Hypothalamus (tissue), 51 donors: ENCODE measurements around the gene SH3BP5.

Source experiments
- DNase-seq, 51 donors: peaks; one replicate each; lab custom pipeline; 2025; lab: John Stamatoyannopoulos, UW

The SH3BP5 gene

DNA sequence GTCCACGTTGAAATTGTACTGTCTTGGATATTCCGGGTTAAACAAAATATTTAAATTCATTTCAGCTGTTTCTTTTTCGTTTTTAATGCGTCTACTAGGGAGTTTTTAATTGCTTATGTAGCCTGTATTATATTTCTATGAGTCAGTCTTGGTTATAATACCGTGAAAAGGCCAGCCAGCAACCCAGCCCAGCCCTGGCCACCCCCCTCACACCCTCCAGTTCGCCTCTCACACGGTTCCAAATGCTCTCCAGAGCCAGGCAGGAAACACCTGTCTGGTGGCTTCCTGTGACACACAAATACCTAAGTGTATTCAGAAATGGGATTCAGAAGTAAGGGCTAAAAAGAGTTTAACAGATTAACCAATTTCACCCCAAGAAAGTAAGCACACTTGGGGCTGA is 4.4 kb downstream of the SH3BP5 start:
- no peak for DNase-seq

DNA sequence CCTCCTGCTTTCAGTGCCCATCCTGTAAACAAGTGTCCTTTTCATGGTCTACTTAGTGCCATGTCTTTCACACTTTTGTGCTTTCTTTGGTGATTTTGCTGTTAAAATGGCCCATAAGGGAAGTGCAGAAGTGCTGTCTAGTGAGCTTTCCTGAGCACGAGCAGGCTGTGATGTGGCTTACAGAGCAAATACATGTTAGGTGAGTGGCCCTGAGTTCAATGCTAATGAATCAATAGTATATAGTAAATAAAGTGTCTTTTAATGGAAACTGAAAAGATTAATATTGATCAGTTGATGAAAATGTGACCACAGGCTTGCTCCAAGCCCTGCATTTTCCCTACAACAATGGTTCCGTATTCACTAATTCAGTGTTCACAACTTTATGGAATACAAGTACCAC is 5.7 kb downstream of the SH3BP5 start:
- no peak for DNase-seq

DNA sequence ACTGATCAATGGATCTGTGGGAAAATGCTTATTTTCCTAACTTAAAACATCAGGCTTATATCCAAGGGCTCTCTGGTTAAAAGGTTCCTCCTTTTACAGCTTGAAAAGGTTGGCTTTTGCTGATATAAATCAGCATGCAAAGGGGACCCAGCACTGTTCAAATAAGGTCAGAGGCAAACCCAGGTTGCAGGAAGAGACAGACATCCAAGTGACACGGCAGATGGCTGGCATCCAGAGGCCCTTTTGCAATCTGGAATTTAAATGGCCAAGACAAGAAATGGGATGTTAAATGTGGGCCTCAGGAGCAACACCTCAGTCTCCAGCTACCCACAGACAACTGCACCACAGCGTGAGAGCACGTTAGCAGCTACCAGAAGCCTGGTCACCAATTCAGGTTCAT is 6.3 kb downstream of the SH3BP5 start:
- no peak for DNase-seq

DNA sequence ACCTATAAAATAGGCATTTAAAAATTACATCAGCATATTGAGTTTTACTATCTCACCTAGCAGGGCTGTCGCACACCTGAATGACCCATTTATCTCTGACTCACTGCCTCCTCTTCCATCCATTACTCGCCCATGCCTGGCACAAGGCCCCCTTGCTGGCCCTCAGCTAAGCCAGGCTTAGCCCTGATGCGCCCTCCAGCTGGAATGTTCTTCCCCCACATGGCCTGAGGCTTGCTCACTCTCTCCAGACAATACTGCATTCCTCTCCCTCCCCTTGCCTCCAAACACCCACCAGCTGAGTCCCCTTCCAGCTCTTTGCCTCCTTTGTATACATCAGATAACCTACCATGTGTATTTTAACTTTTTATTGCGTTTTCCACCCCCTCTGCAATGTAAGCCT is 7.2 kb downstream of the SH3BP5 start:
- peak in 2 of 51 donors; percentile 22 to 26 for DNase-seq

DNA sequence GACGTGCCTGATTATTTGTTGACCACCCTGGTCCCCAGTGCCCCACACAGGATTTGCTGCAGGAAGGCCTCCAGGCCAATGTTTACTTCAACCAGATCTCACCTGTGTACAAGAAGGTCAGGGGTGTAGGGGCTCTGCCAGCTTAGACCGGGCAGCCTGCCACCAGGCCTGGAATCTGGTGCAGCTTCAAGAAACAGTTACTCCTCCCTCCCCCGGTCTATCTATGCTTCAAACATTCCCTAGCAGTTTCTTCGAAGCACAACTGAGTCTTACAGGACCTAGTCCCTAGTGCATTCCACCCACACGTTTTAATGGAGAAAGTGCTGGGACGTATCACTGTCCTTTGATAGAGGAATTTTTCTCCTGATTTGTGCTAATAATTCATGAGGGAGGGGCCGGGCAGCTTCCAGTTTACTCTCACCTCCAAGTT is 8.0 kb downstream of the SH3BP5 start:
- peak in 2 of 51 donors; percentile 7 to 9 for DNase-seq

DNA sequence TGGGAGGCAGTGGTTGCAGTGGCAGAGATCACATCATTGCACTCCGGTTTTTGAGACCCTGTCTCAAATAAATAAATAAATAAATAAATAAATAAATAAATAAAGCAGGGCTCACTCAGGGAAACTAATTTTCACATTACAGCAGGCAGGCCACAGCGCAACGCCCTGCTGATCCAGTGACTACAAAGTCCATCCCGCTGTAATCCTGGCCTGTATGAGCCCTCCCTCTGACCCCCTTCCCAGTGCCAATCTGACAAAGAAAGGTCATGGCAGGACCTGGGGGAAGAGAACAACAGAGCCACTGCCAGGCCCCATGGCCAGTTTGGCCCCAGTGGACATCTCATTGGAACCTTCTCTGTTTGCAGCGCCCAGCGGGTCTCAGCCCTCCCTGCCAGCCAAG is 9.3 kb downstream of the SH3BP5 start:
- peak in 1 of 51 donors; percentile 13 for DNase-seq

DNA sequence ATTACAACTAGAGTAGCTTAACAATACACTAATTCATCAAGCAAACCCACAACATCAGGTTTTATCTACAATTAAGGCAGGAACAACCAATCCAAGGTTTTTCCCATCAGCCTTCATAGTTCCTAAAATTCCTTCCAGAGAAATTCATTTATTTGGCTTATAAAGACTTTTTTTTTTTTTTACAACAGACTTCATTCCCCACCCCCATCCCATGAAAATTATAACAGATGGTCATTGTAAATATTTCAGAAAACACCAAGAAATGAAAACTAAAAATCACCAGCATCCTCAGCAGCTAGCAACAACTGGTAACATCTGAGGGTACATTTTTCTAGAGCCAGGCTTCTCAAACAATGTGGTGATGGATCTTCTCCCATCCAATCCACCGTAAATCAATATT is 11.0 kb downstream of the SH3BP5 start:
- DNase-seq = no peak

DNA sequence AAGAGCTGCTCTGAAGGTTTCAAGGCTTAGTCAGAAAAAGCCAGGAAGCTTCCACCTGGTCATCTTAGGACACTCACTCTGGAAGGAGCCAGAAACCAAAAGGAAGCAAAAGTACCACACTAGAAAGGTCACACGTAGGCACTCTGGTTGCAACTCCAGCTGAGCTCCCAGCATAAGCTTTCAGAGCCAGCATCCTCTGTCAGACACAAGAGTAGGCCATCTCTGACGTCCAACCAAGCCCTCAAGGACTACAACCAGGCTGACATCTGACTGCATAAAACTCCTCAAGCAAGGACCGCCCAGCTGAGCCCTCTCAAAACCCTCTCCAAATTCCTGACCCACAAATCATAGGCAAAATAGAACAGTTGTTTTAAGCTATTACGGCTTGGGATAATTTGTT is 12.8 kb downstream of the SH3BP5 start:
- DNase-seq = peak in 2 of 51 donors; percentile 20 to 37

DNA sequence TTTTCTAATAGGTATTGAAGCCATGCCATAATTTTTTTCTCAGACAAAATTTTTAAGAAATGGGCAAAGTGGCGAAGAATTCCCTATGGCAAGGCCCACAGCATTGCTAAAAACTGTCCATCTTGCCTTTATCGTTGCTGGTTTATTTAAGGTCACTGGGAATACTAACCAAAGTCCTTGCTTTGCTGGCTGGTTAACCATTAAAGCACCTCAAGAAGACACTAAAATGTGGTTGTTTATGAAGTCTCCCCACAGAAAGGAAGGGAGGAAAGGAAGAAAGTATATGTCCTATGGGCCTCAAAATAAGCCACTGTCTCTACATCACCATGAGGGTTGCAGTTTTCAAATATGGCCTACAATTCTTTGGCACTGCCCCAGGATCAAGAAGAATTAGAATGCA is 13.2 kb downstream of the SH3BP5 start:
- no peak for DNase-seq

DNA sequence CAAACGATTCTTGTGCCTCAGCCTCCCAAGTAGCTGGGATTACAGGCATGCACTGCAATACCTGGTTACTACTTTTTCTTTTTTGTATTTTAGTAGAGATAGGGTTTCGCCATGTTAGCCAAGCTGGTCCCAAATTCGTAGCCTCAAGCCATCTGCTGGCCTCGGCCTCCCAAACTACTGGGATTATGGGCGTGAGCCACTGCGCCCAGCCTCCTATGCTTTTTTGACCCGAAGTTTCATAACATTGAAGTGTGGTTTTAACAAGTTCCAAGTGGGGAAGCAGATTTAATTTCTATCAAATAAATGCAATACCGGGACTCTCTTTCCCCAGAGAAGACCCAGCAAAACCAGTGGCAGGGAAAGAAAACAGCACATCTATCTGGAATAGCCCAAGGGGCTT is 13.7 kb downstream of the SH3BP5 start:
- no peak for DNase-seq

DNA sequence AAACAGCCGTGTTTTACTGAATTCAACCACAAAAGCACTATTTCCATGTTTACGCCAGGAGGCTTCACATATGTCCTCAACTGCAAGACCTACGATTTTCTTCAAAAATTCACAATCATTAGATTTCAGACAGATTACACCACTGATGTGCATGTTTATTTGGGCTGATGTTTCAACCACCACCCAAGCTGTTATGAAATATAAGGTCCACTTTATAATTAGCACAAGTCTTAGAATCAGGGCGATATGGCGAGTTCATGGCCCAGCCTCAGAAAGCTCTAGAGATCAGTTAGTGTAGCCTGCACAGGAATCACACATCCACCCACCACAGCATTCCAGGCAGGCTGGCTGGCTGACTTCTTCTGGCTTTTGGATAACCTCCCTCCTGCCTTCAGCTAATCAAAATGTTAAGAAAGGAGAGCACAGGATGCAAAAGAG is 15.4 kb downstream of the SH3BP5 start:
- DNase-seq = no peak

DNA sequence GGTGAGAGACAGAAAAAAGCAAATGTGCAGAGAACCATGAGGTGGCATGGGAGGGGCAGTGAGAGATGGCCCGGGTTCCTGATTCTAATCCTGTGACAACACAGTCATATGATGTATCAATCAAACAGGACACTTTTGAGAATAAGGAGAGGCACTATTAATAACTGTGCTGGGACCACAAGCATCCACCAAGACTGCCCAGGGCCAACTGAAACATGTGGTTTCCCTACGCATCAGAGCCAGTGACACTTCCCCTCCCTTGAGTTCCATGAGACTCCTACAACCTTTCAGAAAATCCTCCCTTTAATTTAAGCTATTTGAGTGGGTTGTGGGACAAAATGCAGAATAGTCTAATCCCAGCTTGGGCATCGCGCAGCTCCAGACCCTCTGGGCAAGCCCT is 17.4 kb downstream of the SH3BP5 start:
- DNase-seq = no peak

DNA sequence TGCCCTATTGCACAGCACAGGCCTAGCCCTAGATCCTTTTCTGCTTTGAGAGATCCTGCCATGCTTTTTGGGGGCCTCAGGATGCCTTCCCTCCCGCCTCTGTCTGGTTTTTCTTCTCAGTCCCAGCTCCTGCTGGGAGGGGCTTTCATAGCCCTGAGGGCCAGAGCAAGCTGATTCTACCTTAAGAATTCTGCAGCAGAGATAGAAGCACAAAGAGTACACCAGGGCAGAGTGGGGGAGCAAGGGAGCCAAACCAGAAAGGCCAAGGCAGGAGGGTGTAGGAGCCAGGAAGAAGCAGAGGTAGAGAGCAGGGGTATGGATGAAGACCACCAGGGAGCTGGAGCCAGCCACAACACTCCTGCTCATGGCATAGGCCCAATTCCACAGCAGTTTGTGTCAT is 18.1 kb downstream of the SH3BP5 start:
- no peak for DNase-seq

DNA sequence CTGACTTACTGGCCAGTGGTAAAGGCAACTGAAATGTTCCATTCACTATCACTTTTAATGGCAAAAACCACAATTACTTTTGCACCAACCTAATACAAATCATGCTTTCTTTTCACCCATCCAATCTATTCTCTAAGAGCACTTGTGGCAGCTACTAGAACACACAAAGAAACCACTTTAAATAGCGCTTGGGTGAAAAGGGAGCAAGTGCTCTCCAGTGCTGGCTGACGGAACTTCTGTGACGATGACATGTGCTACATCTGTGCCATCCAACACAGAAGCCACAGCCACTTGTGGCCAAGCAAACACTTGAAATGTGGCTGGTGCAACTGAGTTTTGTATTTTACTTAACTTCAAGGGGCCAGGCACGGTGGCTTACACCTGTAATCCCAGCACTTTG is 18.9 kb downstream of the SH3BP5 start:
- peak in 2 of 51 donors; percentile 25 to 30 for DNase-seq

DNA sequence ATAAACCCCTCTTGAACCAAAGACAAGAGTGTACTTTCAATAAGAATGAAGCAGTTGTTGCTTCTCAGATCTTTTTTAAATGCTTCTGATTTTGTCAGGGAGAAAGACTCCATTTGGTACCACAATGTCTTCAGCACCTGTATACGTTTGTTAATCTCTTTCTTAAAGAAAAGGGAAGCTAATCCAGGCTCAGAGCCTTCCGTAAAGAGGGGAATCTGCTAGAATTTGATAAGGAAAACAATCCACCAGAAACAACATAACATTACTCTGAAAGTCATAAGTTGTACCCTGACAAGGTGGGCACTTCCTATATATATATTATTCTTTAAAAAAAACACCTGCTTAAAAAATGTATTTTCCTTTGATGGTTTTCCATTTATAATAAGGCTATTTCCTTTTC is 19.8 kb downstream of the SH3BP5 start:
- no peak for DNase-seq

DNA sequence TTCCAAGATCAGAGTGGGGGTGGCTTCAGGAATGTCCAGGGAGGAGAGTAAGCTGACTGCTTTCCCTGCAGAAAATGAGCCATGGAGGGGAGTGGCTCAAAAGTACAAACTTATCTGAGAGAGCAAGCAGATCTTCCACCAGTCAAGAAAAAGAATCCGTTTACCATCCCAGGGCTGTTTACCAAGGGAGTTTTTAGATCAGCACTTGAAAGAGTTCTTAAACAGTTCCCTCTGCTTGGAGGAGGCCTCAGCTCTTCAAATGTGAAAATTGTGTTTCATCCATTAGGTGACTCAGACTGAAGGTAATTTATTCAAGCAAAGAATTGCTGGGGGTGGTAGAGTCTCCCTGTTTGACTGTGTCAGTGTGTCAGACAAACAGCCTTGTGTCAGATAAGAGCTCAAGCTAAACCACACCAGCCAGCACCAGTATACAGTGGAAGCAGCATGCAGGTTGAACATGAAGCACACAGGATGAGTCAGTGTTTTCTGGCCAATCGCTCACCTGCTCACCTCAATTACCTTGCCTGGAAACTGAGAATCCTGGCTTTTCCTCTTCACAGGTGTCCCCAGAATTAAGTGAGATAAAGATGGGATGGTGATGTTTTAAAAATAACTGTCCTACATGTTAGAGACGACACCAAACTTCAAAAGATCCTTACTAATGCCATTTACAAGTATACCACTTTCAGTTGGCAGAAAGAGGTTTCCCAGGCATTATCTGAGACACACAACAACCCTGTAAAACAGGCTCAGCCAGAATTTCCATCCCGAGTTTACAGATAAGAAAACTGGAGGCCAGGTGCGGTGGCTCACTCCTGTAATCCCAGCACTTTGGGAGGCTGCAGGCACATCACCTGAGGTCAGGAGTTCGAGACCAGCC is 21.7 kb downstream of the SH3BP5 start:
- DNase-seq = peak in 1 of 51 donors; percentile 58

DNA sequence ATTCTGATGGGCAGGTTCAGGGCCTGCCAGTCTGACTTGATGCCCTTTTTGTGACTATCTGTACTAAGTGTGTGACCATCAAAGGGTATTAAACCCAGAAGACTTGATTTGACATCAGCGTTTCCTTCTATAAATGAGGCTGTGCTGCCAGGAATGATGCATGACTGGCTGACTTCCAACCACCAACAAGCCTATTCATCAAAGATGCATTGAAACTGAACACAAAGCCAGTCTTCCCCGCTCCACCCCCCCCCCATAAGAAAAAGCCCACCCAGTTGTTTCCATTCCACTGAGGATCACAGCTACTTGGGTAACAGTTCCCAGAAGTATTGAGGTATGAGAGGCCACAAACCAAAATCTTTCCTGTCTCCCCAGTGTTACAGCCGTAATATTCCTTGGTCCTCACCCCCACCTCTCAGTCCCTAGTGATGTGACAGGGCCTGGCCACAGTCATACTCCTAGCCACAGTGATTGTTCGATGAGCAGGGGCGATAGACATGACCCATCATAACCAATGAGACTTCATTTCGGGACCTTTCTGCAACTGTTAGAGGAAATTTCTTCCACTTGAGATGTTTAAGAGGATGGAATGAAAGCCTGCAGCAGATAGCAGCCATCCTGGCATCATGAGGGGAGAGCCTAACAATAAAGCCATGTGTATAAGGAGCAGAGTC is 22.6 kb downstream of the SH3BP5 start:
- peak in 26 of 51 donors; percentile 20 to 75 (median 52) for DNase-seq

DNA sequence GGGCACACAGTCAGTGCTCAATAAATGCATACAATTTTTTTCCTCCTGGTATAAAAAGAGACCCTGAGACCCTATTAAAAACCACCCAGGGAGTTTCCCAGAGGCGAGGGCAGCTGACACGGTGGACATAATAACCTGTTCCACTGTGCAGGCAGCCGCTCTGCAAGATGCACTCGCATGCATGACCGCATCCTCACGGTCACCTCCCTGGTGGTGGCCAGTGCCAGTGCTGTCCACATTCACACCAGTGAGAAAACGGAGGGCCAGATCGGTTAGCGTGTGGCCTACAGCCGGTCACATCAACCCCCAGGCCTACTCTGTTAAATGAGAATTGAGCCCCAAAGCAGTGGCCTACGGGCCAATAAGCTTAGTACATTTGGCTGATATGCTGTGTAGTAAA is 24.8 kb downstream of the SH3BP5 start:
- DNase-seq = no peak

DNA sequence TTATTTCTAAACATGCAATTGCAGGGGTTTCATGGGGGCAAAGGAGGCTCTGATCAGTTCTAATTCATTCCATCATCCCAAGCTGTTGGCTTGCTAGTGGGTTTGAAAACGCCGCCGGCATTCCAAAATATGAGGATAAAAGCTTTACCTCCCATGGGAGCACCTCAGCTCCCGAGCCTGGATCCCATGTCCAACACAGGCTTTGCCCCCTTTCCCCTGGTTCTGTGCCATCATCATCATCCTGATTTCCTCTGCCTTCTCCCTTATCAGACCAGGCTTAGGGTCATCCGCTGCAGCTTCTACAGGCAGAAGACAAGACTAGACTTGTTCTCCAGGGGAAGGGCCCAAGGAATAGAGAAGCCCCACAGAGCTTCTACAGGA is 25.4 kb downstream of the SH3BP5 start:
- no peak for DNase-seq

DNA sequence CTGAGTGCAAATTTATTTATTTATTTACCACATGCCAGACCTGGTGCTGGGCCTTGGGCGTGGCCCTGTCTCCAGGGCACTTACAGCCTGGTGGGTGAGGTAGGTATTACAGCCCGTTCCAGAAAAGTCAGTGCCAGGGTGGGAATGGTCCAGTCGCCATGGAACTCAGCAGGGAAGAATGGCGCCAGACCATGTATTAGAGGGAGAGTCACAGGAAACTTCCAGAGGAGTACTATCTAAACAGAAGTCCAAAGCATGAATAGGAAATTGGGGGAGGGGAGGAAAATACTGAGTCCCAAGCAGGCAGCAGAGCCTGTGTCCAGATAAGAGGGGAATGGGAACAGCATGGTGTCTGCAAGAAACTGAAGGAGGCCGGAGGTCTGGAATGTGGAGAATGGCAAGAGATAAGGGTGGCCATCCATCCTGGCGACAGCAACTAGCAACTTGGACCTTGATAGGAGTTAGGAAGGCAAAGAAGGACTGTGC is 27.0 kb downstream of the SH3BP5 start:
- no peak for DNase-seq

DNA sequence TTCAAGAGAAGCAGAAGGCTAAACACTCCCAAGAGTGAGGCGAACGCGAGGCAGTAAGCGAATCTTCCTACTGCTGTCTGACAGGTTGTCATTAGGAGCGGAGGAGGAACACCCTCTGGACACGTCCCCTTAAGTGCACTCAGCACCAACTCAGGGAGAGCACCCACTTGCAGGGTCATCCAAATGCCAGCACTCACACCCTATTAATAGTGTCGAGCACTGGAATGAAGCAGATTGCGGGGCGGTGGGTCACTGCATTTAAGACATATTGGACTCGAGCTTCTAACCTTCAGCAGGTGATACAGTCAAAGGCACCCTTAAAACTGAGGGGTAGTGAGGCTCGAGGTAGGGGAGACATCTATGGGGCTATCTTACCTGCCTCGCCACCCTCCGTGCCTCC is 28.7 kb downstream of the SH3BP5 start:
- DNase-seq = no peak

DNA sequence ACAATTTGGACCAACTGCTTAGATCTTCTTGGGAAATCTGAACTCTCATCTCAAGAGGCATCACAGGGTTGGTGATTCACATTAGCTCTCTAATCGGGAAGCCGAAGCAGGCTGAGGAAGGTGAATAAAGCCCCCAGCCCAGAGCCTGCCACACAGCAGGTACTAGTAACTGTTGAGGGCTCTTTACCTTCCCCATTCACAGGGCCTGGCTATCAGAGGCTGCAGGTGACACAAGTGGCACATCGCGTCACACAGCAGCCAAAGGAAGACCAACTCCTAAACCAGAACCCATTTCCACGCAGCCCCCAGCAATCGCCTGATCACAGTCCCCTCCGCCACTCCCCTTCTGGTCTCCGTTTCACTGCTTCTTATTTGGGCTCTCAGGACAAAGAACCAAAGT is 29.2 kb downstream of the SH3BP5 start:
- DNase-seq = no peak
